ENCODE data around the gene ZNF697. TPM values are rescaled to one million over a fixed set of nuclear protein-coding genes. Genes with fewer than 3 reads are reported as not detected.

ZNF697 gene
- total RNA-seq, 1 experiment from 2014 or later: 18.0 TPM

DNA sequence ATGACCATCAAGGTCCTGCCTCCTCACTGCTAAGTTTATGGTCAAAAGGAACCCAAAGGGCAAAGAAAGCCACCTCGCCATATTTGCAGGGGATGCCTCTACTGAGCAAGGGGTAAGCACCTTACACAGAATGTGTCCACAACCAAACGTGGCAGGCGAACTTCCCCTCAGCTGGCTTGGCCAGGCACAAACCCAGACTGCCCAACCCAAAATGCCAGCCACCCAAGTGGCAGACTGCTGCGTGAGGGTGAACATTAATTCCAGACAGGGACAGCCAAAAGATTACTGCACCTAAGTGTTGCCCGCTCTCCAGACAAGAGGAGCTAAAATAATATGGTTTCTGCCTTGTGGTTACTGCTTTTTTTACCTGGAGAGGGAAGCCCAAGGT is 16.0 kb downstream of the ZNF697 start (continued):
- TF ChIP-seq, protein P1, sequence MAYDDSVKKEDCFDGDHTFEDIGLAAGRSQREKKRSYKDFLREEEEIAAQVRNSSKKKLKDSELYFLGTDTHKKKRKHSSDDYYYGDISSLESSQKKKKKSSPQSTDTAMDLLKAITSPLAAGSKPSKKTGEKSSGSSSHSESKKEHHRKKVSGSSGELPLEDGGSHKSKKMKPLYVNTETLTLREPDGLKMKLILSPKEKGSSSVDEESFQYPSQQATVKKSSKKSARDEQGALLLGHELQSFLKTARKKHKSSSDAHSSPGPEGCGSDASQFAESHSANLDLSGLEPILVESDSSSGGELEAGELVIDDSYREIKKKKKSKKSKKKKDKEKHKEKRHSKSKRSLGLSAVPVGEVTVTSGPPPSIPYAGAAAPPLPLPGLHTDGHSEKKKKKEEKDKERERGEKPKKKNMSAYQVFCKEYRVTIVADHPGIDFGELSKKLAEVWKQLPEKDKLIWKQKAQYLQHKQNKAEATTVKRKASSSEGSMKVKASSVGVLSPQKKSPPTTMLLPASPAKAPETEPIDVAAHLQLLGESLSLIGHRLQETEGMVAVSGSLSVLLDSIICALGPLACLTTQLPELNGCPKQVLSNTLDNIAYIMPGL (CRISPR knock-in tag; IDR thresholded peaks at IDR 0.05): no peak
- TF ChIP-seq GABPB1 (CRISPR knock-in tag; IDR thresholded peaks at IDR 0.05): no peak
- TF ChIP-seq, protein P2, sequence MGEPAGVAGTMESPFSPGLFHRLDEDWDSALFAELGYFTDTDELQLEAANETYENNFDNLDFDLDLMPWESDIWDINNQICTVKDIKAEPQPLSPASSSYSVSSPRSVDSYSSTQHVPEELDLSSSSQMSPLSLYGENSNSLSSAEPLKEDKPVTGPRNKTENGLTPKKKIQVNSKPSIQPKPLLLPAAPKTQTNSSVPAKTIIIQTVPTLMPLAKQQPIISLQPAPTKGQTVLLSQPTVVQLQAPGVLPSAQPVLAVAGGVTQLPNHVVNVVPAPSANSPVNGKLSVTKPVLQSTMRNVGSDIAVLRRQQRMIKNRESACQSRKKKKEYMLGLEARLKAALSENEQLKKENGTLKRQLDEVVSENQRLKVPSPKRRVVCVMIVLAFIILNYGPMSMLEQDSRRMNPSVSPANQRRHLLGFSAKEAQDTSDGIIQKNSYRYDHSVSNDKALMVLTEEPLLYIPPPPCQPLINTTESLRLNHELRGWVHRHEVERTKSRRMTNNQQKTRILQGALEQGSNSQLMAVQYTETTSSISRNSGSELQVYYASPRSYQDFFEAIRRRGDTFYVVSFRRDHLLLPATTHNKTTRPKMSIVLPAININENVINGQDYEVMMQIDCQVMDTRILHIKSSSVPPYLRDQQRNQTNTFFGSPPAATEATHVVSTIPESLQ (CRISPR knock-in tag; IDR thresholded peaks at IDR 0.05): no peak

- POLR2A ChIA-PET: interaction anchor here (1.3 kb wide), 1 partner anchor 16 kb away, joined by 3 read pairs; no protein-coding TSS in a partner anchor
- TF ChIP-seq SOX15 (CRISPR knock-in tag; IDR thresholded peaks at IDR 0.05): no peak
- TF ChIP-seq, protein P3, sequence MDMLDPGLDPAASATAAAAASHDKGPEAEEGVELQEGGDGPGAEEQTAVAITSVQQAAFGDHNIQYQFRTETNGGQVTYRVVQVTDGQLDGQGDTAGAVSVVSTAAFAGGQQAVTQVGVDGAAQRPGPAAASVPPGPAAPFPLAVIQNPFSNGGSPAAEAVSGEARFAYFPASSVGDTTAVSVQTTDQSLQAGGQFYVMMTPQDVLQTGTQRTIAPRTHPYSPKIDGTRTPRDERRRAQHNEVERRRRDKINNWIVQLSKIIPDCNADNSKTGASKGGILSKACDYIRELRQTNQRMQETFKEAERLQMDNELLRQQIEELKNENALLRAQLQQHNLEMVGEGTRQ (CRISPR knock-in tag; IDR thresholded peaks at IDR 0.05): peak; percentile 38
- TF ChIP-seq MAX (CRISPR knock-in tag; IDR thresholded peaks at IDR 0.05): peak; percentile 55; the same call in 1 of the 2 replicates
- no peak for TF ChIP-seq RORB (CRISPR knock-in tag; IDR thresholded peaks at IDR 0.05)
- CTCF ChIA-PET: interaction anchor here (1.2 to 3.4 kb wide), 5 partner anchors 16 to 43 kb away, joined by 3 to 19 read pairs (median 8); partner anchors contain the start of gene ZNF697
- Mint-ChIP-seq H3K36me3 (no peaks in the 10 kb centered on the region), H3K27me3 (ENCODE audit: low read depth) (no peaks in the 10 kb centered on the region), H3K4me1 (peaks cover 34% of the 10 kb centered on the region), H3K4me3 (peak overlapping the region; percentile 26), H3K27ac (no peak overlapping the region), H3K9me3 (no peaks in the 10 kb centered on the region)
- DNase-seq (ENCODE audit: low spot score) (peak; percentile 61), ATAC-seq (peak; percentile 87)
Observed at GRCh38 chr1:119631433-119632102, 16.5 kb downstream of the ZNF697 start.

GRCh38 chr1:119631086-119631432 is 17.0 kb downstream of the ZNF697 start:
- DNase-seq (ENCODE audit: low spot score) (no peak), ATAC-seq (no peak; the same call in 1 of the 2 replicates)
- Mint-ChIP-seq H3K9me3 (no peaks in the 10 kb centered on the region), H3K4me1 (peaks cover 34% of the 10 kb centered on the region), H3K27me3 (ENCODE audit: low read depth) (no peaks in the 10 kb centered on the region), H3K4me3 (peak overlapping the region; percentile 26), H3K36me3 (peaks cover 3% of the 10 kb centered on the region), H3K27ac (no peak overlapping the region; the same call in 1 of the 2 replicates)
- POLR2A ChIA-PET: interaction anchor here (1.3 kb wide), 1 partner anchor 16 kb away, joined by 3 read pairs; no protein-coding TSS in a partner anchor
- CTCF ChIA-PET: interaction anchor here (1.2 to 3.4 kb wide), 5 partner anchors 17 to 44 kb away, joined by 3 to 19 read pairs (median 8); partner anchors contain the start of gene ZNF697
- no peak for TF ChIP-seq MLX (CRISPR knock-in tag; IDR thresholded peaks at IDR 0.05)
- TF ChIP-seq HMGA2 (CRISPR knock-in tag; IDR thresholded peaks at IDR 0.05): no peak
- TF ChIP-seq PRDM15 (CRISPR knock-in tag; IDR thresholded peaks at IDR 0.05): no peak
